ENCODE data around the gene FARP2. TPM values are rescaled to one million over a fixed set of nuclear protein-coding genes. Genes with fewer than 3 reads are reported as not detected.
"Not testable (repeated sequence)": the region's sequence is repeated elsewhere in the genome, so short reads cannot be mapped to it uniquely, and the experiment has no call there.

FARP2 gene
- total and polyA plus RNA-seq, 4 donors: 37.5 to 67.3 (median 52.1) TPM

- 92% methylated on average over 12 of the region's 12 CpGs for WGBS (ENCODE audit: insufficient coverage)
- Histone ChIP-seq H3K9me3 (ENCODE audit: control insufficient read depth, insufficient read depth, low read length) (no peaks in the 10 kb centered on the region), H3K36me3 (ENCODE audit: control insufficient read depth, insufficient read depth, low read length) (peaks cover 70% of the 10 kb centered on the region), H3K4me1 (ENCODE audit: control insufficient read depth, insufficient read depth, low read length) (peaks cover 38% of the 10 kb centered on the region), H3K27ac (ENCODE audit: low read depth, low read length) (no peak overlapping the region), H3K27me3 (ENCODE audit: control insufficient read depth, insufficient read depth, low read length) (no peaks in the 10 kb centered on the region), H3K4me3 (ENCODE audit: low read depth, low read length) (no peak overlapping the region)
- no peak for DNase-seq (ENCODE audit: low read depth in 4 of 6, low spot score in 6 of 6)
Observed at GRCh38 chr2:241503776-241504392, 147.8 kb downstream of the FARP2 start.

DNA sequence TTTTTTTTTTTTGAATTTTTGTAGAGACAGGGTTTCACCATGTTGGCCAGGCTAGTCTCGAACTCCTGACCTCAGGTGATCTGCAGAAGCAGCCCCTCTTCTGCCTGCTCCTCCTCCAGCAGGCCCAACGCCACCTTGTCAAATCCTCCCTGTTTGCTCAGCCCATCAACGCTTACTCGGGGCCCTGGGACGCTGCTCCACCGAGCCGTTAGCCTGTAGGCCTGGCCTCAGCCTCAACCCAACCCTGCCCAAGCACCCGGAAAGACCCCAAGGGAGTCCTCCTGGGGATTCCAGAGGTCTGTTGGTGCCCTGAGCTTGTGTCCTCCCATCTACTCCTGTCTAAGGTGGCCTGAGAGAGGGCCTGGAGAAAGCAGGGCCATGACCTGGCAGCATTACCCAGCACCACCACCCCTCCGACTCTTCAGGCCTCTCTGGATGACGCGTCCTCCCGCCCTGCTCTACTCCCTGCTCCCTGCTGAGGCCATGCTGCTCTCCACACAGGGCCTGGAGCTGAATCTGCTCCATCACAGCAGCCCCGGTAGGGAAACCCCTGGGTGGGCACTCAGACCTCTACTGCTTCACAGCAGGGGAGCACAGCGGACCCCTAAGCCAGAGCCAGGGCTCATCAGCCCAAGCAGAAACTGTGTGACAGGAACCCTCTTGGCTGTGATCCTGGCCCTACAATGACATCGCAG lies 149.1 kb downstream of the FARP2 start:
- Histone ChIP-seq H3K27me3 (ENCODE audit: control insufficient read depth, insufficient read depth, low read length) (no peaks in the 10 kb centered on the region), H3K4me1 (ENCODE audit: control insufficient read depth, insufficient read depth, low read length) (peaks cover 41% of the 10 kb centered on the region), H3K9me3 (ENCODE audit: control insufficient read depth, insufficient read depth, low read length) (no peaks in the 10 kb centered on the region), H3K27ac (ENCODE audit: low read depth, low read length) (no peak overlapping the region), H3K4me3 (ENCODE audit: low read depth, low read length) (no peak overlapping the region), H3K36me3 (ENCODE audit: control insufficient read depth, insufficient read depth, low read length) (peaks cover 56% of the 10 kb centered on the region)
- 82% methylated on average over 9 of the region's 15 CpGs for WGBS (ENCODE audit: insufficient coverage)
- no peak for DNase-seq (ENCODE audit: low read depth in 4 of 6, low spot score in 6 of 6)

DNA sequence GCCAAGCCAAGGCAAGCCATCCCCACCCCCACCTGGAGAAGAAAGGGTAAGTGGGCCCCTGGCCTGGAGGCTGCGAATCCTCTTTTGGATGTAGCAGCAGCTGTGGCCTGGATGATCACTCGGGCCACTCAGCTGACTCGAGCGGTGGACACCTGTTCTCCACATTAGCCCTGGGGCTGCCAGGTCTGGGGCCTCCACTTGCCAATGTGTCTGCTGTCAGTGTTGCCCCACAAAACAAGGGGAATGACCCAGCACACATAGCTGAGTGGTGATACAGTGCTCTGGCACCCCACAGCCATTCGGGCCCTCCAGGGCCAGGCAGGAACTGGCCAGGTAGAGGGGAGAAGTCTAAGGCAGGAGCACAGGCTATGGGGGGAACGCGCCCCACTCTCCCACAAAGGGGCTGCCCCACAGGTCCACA lies 149.7 kb downstream of the FARP2 start:
- Histone ChIP-seq H3K27me3 (ENCODE audit: control insufficient read depth, insufficient read depth, low read length) (no peaks in the 10 kb centered on the region), H3K27ac (ENCODE audit: low read depth, low read length) (no peak overlapping the region), H3K4me3 (ENCODE audit: low read depth, low read length) (no peak overlapping the region), H3K4me1 (ENCODE audit: control insufficient read depth, insufficient read depth, low read length) (peaks cover 36% of the 10 kb centered on the region), H3K36me3 (ENCODE audit: control insufficient read depth, insufficient read depth, low read length) (peaks cover 51% of the 10 kb centered on the region), H3K9me3 (ENCODE audit: control insufficient read depth, insufficient read depth, low read length) (no peaks in the 10 kb centered on the region)
- 76% methylated on average over 6 of the region's 7 CpGs for WGBS (ENCODE audit: insufficient coverage)
- DNase-seq (ENCODE audit: low read depth in 4 of 6, low spot score in 6 of 6): no peak

DNA sequence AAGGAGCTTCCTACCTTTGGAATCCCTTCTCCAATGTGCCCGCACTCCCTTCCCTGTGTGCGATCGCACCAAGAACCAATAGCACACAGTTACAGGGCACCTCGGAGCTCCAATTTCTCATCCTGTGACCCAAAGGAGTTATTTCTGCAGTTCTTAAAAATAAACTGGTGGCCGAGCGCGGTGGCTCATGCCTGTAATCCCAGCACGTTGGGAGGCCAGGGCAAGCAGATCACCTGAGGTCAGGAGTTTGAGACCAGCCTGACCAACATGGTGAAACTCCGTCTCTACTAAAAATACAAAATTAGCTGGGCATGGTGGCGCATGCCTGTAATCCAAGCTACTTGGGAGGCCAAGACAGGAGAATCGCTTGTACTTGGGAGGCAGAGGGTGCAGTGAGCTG lies 150.2 kb downstream of the FARP2 start:
- not testable (repeated sequence) for H3K9me3 ChIP-seq (ENCODE audit: control insufficient read depth, insufficient read depth, low read length); H3K27ac ChIP-seq (ENCODE audit: low read depth, low read length); H3K27me3 ChIP-seq (ENCODE audit: control insufficient read depth, insufficient read depth, low read length); H3K4me3 ChIP-seq (ENCODE audit: low read depth, low read length); DNase-seq (ENCODE audit: low read depth in 4 of 6, low spot score in 6 of 6)
- peaks cover 36% of the 10 kb centered on the region for H3K4me1 ChIP-seq (ENCODE audit: control insufficient read depth, insufficient read depth, low read length)
- H3K36me3 ChIP-seq (ENCODE audit: control insufficient read depth, insufficient read depth, low read length): peaks cover 45% of the 10 kb centered on the region
- 97% methylated on average over 9 of the region's 11 CpGs for WGBS (ENCODE audit: insufficient coverage)

- peaks cover 36% of the 10 kb centered on the region for H3K4me1 ChIP-seq (ENCODE audit: control insufficient read depth, insufficient read depth, low read length)
- WGBS (ENCODE audit: insufficient coverage): 31% methylated on average over 12 of the region's 19 CpGs
- no peaks in the 10 kb centered on the region for H3K9me3 ChIP-seq (ENCODE audit: control insufficient read depth, insufficient read depth, low read length)
- peaks cover 39% of the 10 kb centered on the region for H3K36me3 ChIP-seq (ENCODE audit: control insufficient read depth, insufficient read depth, low read length)
- peak overlapping the region; percentile 70 for H3K4me3 ChIP-seq (ENCODE audit: low read depth, low read length)
- no peak for DNase-seq (ENCODE audit: low read depth in 4 of 6, low spot score in 6 of 6)
- no peak overlapping the region for H3K27ac ChIP-seq (ENCODE audit: low read depth, low read length)
- no peaks in the 10 kb centered on the region for H3K27me3 ChIP-seq (ENCODE audit: control insufficient read depth, insufficient read depth, low read length)
Observed at GRCh38 chr2:241506793-241507429, 150.8 kb downstream of the FARP2 start.

GRCh38 chr2:241507430-241508239 lies 151.6 kb downstream of the FARP2 start:
- no peaks in the 10 kb centered on the region for H3K27me3 ChIP-seq (ENCODE audit: control insufficient read depth, insufficient read depth, low read length)
- H3K27ac ChIP-seq (ENCODE audit: low read depth, low read length): no peak overlapping the region
- DNase-seq (ENCODE audit: low read depth in 4 of 6, low spot score in 6 of 6): peak in 3 of 6 donors; percentile 12 to 24 (median 13)
- under 1% methylated on average over 67 of the region's 67 CpGs for WGBS (ENCODE audit: insufficient coverage)
- peaks cover 35% of the 10 kb centered on the region for H3K36me3 ChIP-seq (ENCODE audit: control insufficient read depth, insufficient read depth, low read length)
- H3K4me3 ChIP-seq (ENCODE audit: low read depth, low read length): peak overlapping the region; percentile 70
- no peaks in the 10 kb centered on the region for H3K9me3 ChIP-seq (ENCODE audit: control insufficient read depth, insufficient read depth, low read length)
- H3K4me1 ChIP-seq (ENCODE audit: control insufficient read depth, insufficient read depth, low read length): peaks cover 36% of the 10 kb centered on the region

DNA sequence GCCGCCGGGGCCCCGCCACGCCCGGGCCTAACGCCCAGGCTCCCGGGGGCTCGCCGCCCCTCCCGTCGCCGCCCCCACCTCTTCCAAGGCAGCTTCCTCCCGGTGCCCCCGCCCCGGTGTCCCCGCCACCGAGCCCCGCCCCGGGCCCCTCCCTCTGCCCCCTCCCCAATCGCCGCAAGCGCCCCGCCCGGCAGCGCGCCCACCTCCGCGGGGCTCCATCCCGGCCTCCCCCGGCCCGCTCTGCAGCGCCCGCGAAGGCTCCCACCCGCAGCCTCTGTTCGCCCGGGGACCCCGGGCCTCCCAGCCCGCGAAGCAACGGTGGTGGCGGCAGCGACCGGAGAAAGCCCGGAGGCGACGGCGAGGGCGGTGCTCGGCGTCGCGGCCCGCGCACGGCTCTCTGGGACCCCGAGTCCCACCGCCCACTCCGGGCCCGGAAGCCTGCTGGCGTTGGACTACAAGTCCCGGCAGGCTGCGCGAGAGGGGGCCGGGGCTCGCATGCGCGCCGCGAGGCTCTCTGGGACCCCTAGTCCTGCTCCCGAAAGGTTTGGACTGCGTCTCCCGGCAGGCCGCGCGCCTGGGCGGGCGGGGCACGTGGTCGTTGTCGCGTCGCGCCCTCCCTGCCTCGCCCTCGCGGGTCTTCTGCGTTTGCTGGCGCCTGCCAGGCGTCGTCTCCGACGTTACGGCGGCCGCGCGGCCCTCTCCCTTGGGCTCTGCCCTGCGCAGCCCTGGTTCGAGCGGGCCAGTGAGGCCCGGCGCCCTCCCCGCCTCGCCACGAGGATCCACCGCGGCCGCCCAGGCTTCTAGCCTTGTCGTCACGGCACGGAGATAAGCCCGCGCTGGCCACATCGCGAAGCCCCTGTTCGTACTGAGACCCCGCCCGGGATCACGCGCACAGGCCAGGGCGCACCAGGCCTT lies 152.4 kb downstream of the FARP2 start, which contains the start of gene STK25:
Gene STK25, minus strand, starts transcription at position 345 of the 915 bp plus-strand sequence. CDS start 549 bp downstream, outside the sequence.
- Histone ChIP-seq H3K4me3 (ENCODE audit: low read depth, low read length) (peak within 1 kb of the TSS; percentile 70), H3K9me3 (ENCODE audit: control insufficient read depth, insufficient read depth, low read length) (no peaks in the 10 kb centered on the region), H3K27ac (ENCODE audit: low read depth, low read length) (peak within 1 kb of the TSS; percentile 52), H3K4me1 (ENCODE audit: control insufficient read depth, insufficient read depth, low read length) (peaks cover 36% of the 10 kb centered on the region), H3K27me3 (ENCODE audit: control insufficient read depth, insufficient read depth, low read length) (no peaks in the 10 kb centered on the region), H3K36me3 (ENCODE audit: control insufficient read depth, insufficient read depth, low read length) (peaks cover 31% of the 10 kb centered on the region)
- WGBS (ENCODE audit: insufficient coverage): under 1% methylated on average over 115 of the region's 122 CpGs
- peak; percentile 93 to 99 (median 96) for DNase-seq (ENCODE audit: low read depth in 4 of 6, low spot score in 6 of 6)

DNA sequence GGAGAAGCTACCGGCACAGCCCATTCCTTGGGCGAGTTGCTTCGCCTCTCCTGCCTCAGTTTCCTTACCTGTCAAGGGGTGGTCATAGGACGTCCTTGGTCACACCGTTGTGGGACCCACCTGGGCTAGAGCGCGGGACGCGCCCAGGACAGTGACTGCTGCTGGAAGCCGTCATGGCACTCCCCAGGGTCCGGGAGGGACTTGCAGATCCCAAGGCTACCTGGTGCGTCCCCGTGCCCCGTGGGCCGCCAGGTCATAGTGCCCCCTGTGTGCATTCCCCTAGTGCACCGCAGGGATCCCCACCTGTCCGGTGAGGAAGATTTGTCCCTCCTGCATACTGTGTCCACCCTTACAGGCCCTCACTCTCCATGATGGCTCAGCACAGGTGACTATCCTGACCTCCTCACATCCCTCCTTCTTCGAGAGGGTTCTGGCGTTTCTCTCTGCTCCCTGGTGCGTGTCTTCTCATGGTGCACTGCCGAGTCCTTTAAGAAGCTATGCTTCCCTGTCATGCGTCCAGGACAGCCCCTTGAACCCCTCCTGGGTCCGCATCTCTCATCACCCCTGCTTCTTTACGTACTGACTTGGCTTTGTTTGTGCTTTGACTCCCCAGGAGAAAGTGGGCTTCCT lies 153.2 kb downstream of the FARP2 start:
- Histone ChIP-seq H3K27ac (ENCODE audit: low read depth, low read length) (peak overlapping the region; percentile 52), H3K4me1 (ENCODE audit: control insufficient read depth, insufficient read depth, low read length) (peaks cover 36% of the 10 kb centered on the region), H3K9me3 (ENCODE audit: control insufficient read depth, insufficient read depth, low read length) (no peaks in the 10 kb centered on the region), H3K36me3 (ENCODE audit: control insufficient read depth, insufficient read depth, low read length) (peaks cover 23% of the 10 kb centered on the region), H3K4me3 (ENCODE audit: low read depth, low read length) (peak overlapping the region; percentile 65), H3K27me3 (ENCODE audit: control insufficient read depth, insufficient read depth, low read length) (no peaks in the 10 kb centered on the region)
- 18% methylated on average over 24 of the region's 24 CpGs for WGBS (ENCODE audit: insufficient coverage)
- no peak for DNase-seq (ENCODE audit: low read depth in 4 of 6, low spot score in 6 of 6)
